ENCODE measurements around the gene PARS2. TPM values are rescaled to one million over a fixed set of nuclear protein-coding genes. Genes with fewer than 3 reads are reported as not detected.

PARS2 gene
- total RNA-seq, 4 donors from 2014 or later = 3.2 to 8.7 (median 5.8) TPM

DNA sequence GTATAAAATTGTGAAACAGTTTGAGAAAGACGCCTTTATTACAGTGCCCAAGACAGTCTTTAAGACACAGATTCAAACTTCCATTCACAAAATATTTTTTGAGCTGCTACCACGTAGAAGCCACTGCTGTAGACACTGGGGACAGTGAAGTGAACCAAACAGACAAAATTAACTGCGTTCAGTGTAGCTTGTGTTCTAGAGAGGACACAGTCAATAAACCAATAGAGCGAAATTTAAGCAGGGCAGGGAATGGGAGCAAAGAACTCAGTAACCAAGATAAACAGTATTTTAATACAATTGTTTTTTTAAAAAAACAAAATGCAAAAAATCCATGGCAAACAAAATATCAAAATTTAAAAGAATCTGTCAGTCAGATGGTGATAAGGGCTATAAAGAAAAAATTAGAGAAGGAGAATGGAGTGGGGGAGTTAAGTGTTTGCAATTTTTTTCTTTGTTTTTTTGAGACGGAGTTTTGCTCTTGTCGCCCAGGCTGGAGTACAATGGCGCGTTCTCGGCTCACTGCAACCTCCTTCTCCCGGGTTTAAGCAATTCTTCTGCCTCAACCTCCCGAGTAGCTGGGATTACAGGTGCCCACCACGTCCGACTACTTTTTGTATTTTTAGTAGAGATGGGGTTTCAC lies 719 bp upstream of the PARS2 start:
- H3K27ac ChIP-seq = no peak overlapping the region
- 64% methylated on average over 13 of the region's 13 CpGs for WGBS
- no peak for TF ChIP-seq POLR2A (IDR thresholded peaks at IDR 0.05)
- no peaks in the 10 kb centered on the region for H3K27me3 ChIP-seq
- peaks cover 17% of the 10 kb centered on the region for H3K4me1 ChIP-seq
- no peaks in the 10 kb centered on the region for H3K9me3 ChIP-seq
- H3K36me3 ChIP-seq = no peaks in the 10 kb centered on the region
- DNase-seq (ENCODE audit: low spot score in 2 of 2) = no peak
- peak overlapping the region; percentile 81 for H3K4me3 ChIP-seq

DNA sequence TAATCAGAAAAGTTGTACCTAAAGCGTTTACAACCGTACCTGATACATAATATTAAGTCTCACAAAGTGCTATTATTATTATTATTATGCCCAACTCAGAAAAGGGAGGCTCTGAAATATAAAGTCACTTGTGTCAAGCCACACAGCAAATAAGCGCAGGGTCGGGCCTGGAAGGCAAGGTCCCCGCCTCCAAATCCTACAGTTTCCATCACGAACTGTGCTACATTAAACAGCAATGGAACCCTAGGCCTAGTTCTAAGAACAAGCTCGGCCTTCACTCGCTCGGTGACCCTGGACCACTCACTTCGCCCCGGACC lies 549 bp downstream of the PARS2 start:
- Histone ChIP-seq H3K36me3 (peaks cover 3% of the 10 kb centered on the region), H3K27ac (peak overlapping the region; percentile 76), H3K4me3 (peak overlapping the region; percentile 81), H3K9me3 (no peaks in the 10 kb centered on the region), H3K4me1 (peaks cover 17% of the 10 kb centered on the region), H3K27me3 (no peaks in the 10 kb centered on the region)
- no peak for DNase-seq (ENCODE audit: low spot score in 2 of 2)
- WGBS = 2% methylated on average over 11 of the region's 11 CpGs
- no peak for TF ChIP-seq EP300 (IDR thresholded peaks at IDR 0.05)
- TF ChIP-seq POLR2AphosphoS5 (IDR thresholded peaks at IDR 0.05) = no peak
- no peak for TF ChIP-seq POLR2A (IDR thresholded peaks at IDR 0.05)
- TF ChIP-seq, protein P1, sequence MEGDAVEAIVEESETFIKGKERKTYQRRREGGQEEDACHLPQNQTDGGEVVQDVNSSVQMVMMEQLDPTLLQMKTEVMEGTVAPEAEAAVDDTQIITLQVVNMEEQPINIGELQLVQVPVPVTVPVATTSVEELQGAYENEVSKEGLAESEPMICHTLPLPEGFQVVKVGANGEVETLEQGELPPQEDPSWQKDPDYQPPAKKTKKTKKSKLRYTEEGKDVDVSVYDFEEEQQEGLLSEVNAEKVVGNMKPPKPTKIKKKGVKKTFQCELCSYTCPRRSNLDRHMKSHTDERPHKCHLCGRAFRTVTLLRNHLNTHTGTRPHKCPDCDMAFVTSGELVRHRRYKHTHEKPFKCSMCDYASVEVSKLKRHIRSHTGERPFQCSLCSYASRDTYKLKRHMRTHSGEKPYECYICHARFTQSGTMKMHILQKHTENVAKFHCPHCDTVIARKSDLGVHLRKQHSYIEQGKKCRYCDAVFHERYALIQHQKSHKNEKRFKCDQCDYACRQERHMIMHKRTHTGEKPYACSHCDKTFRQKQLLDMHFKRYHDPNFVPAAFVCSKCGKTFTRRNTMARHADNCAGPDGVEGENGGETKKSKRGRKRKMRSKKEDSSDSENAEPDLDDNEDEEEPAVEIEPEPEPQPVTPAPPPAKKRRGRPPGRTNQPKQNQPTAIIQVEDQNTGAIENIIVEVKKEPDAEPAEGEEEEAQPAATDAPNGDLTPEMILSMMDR (IDR thresholded peaks at IDR 0.05) = no peak

DNA sequence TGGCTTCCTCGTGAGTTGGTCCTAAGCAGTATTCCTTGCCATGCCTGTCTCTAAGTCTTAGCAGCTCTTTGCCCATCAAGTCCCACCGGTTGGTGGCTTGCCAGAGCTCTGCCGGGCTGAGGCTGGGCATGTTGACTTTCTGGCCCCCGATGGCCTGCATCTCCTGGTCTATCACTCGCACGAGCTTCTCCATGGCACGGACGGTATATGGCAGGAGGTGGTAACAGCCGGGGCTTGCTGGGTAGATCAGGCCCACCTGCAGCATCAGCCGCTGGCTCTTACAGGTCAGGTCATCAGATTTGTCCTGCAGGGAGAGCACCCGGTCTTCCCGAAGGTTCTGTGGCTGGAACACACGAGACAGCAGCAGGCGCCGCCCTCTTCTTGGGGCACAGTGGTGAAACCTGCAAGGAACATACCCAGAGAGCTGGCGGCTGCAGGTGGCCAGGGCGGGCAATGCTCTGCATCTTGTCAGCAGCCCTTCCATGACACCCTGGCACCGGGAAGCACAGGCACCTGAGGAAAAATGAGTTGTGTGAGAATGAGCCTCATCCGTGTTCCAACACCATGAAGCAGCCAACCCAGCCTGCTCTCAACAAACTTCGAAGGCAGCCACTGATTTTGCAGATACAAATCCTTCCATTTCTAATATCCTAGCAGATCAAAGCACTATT lies 5.5 kb downstream of the PARS2 start:
- H3K9me3 ChIP-seq = no peaks in the 10 kb centered on the region
- no peak for DNase-seq (ENCODE audit: low spot score in 2 of 2)
- H3K27me3 ChIP-seq = no peaks in the 10 kb centered on the region
- peaks cover 28% of the 10 kb centered on the region for H3K36me3 ChIP-seq
- 95% methylated on average over 12 of the region's 20 CpGs for WGBS
- H3K4me3 ChIP-seq = no peak overlapping the region
- no peak overlapping the region for H3K27ac ChIP-seq
- H3K4me1 ChIP-seq = peaks cover 11% of the 10 kb centered on the region
- TF ChIP-seq POLR2A (IDR thresholded peaks at IDR 0.05) (no peak), EP300 (IDR thresholded peaks at IDR 0.05) (no peak), POLR2AphosphoS5 (IDR thresholded peaks at IDR 0.05) (no peak)
- TF ChIP-seq, protein P1 (IDR thresholded peaks at IDR 0.05) = no peak

DNA sequence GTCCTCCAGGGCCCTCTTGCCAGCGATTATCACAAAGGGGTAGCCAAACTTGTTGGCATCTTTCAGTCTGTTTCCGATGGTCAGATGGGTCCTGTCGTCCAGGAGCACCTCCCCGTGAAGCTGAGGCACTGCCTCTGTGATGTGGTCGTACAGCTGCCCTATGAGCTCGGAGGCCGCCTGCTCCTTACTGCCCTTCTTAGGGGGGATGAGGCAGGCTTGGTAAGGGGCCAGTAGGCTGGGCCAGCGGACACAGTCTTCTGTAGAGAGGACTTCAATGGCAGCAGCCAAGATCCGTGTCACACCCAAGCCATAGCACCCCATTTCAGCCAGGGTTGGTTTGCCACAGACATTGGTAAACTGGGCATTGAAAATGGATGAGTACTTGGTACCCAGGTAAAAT lies 6.5 kb downstream of the PARS2 start:
- Histone ChIP-seq H3K4me1 (peaks cover 1% of the 10 kb centered on the region), H3K36me3 (peaks cover 28% of the 10 kb centered on the region), H3K27ac (no peak overlapping the region), H3K27me3 (no peaks in the 10 kb centered on the region), H3K4me3 (no peak overlapping the region), H3K9me3 (no peaks in the 10 kb centered on the region)
- WGBS = 94% methylated on average over 6 of the region's 9 CpGs
- no peak for TF ChIP-seq EP300 (IDR thresholded peaks at IDR 0.05)
- no peak for TF ChIP-seq POLR2AphosphoS5 (IDR thresholded peaks at IDR 0.05)
- no peak for TF ChIP-seq POLR2A (IDR thresholded peaks at IDR 0.05)
- TF ChIP-seq, protein P1 (IDR thresholded peaks at IDR 0.05) = no peak
- DNase-seq (ENCODE audit: low spot score in 2 of 2) = no peak

DNA sequence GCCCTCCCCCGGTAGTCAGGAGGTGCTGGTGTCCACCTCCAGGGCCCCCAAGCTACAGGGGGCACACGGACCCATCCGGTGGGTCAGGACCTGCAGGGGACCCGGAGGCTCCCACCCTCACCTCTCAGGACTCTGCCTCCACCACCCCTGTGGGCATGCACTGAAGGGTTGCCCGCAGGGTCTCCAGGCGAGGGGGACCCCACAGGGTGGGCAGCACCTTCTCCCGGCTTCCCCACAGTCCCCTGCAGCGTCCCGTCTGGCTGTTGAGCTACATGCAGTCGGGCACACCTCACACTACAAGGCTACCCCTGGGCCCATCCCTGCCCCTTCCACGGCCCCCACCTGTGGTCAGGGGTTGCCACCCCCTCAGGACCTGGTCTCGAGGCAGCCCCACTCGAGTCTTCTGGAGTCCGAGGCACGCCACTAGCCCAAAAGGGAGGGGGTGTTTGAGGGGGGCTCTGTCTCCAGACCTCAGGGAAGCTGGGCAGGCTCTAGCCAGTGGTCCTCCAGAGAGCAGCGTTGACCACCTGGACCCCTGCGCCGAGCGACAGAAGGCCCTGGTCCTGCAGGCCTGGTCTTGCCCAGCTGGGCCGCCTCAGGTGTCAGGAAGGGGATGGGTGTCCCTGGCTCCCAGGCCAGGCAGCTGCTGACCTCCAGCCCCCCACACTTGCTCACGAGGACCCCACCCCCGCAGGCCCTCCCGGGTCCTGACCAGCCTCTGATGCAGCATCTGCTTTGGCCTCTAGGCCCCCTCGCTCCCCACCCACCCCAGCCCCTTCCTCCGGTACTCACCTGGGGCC lies 9.6 kb downstream of the PARS2 start:
- DNase-seq (ENCODE audit: low spot score in 2 of 2) = no peak
- H3K27ac ChIP-seq = no peak overlapping the region
- no peaks in the 10 kb centered on the region for H3K9me3 ChIP-seq
- peaks cover 28% of the 10 kb centered on the region for H3K36me3 ChIP-seq
- H3K4me3 ChIP-seq = no peak overlapping the region
- no peaks in the 10 kb centered on the region for H3K27me3 ChIP-seq
- WGBS = 87% methylated on average over 16 of the region's 25 CpGs
- no peaks in the 10 kb centered on the region for H3K4me1 ChIP-seq
- TF ChIP-seq, protein P1 (IDR thresholded peaks at IDR 0.05) = no peak
- TF ChIP-seq POLR2A (IDR thresholded peaks at IDR 0.05) (no peak), POLR2AphosphoS5 (IDR thresholded peaks at IDR 0.05) (no peak), EP300 (IDR thresholded peaks at IDR 0.05) (no peak)
